Fibroblast of villous mesenchyme (primary cell): ENCODE data around the gene SLC39A9. TPM values are rescaled to one million over a fixed set of nuclear protein-coding genes. Genes with fewer than 3 reads are reported as not detected.
A peak's percentile ranks its signal among the peaks of the same experiment; 100 is the strongest.

ENCODE experiments used
- DNase-seq: peaks from one replicate; pipeline ENCODE4 v3.0.0-alpha.2; 2010; ENCODE audit warnings: low read depth
- H3K4me3 ChIP-seq: 2 replicates; pipeline ENCODE4 v1.5.1; 2011; ENCODE audit warnings: low read depth, mild to moderate bottlenecking, low read length
- total RNA-seq: library from RNA; depleted of rRNA; stranded (reverse); fragments of >200 nt; gene quantifications from 2 replicates; pipeline ENCODE4 v1.2.3, GENCODE V29; 2012
- TF ChIP-seq, protein P1 (sequence below): IDR thresholded peaks from 2 replicates; pipeline ENCODE4 v1.5.1; 2012; ENCODE audit warnings: low read depth, mild to moderate bottlenecking, low read length; ENCODE audit not compliant: insufficient read depth

Gene SLC39A9
- total RNA-seq, 1 donor = 159 TPM

DNA sequence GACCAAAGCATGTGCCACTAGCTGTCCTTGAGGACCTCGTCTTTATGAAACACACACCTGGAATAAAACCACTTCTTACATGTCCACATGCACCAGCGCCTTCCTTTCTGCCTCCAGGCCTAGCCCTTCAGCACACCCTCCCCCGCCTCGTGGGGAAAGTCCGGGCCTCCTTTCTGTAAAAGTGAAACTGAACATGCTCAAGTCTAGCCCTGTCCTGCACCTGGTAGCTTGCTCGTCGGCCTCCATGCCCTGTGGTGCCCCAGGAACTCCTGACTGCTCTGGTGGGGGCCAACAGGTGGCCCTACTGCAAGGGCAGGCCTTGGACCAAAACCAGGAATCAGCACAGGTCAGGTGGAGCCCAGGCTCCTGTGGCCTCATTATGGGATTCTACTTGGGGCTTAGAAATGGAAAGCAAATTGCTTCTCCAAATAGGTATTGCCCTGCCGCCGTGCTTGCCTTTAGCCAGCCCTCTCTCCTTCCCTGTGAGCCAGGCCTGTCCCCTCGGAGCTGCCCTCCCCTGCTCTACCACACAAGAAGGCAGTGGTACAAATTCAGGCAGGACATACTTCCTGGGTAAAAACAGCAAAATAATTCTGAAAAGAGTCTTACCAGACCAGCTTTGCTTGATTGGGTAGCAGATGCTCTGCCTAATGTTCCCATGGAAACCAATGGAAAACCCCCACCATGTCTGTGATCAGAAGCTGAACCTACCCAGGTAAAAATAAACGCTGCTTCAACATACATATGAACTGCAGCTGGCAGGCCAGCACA lies 43.9 kb upstream of the SLC39A9 start:
- H3K4me3 ChIP-seq = no peak overlapping the region
- peak; percentile 19 for DNase-seq
- TF ChIP-seq, protein P1, sequence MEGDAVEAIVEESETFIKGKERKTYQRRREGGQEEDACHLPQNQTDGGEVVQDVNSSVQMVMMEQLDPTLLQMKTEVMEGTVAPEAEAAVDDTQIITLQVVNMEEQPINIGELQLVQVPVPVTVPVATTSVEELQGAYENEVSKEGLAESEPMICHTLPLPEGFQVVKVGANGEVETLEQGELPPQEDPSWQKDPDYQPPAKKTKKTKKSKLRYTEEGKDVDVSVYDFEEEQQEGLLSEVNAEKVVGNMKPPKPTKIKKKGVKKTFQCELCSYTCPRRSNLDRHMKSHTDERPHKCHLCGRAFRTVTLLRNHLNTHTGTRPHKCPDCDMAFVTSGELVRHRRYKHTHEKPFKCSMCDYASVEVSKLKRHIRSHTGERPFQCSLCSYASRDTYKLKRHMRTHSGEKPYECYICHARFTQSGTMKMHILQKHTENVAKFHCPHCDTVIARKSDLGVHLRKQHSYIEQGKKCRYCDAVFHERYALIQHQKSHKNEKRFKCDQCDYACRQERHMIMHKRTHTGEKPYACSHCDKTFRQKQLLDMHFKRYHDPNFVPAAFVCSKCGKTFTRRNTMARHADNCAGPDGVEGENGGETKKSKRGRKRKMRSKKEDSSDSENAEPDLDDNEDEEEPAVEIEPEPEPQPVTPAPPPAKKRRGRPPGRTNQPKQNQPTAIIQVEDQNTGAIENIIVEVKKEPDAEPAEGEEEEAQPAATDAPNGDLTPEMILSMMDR = no peak

GRCh38 chr14:69355154-69355597 lies 43.3 kb upstream of the SLC39A9 start:
- no peak for DNase-seq
- no peak overlapping the region for H3K4me3 ChIP-seq
- TF ChIP-seq, protein P1 = no peak

GRCh38 chr14:69355607-69356281 lies 42.7 kb upstream of the SLC39A9 start:
- TF ChIP-seq, protein P1 = no peak
- no peak overlapping the region for H3K4me3 ChIP-seq
- peak; percentile 4 for DNase-seq

GRCh38 chr14:69356903-69357543 lies 41.5 kb upstream of the SLC39A9 start:
- TF ChIP-seq, protein P1 = no peak
- no peak for DNase-seq
- H3K4me3 ChIP-seq = no peak overlapping the region

- no peak for DNase-seq
- TF ChIP-seq, protein P1 = no peak
- no peak overlapping the region for H3K4me3 ChIP-seq
Observed at GRCh38 chr14:69357544-69358200, 40.8 kb upstream of the SLC39A9 start.

DNA sequence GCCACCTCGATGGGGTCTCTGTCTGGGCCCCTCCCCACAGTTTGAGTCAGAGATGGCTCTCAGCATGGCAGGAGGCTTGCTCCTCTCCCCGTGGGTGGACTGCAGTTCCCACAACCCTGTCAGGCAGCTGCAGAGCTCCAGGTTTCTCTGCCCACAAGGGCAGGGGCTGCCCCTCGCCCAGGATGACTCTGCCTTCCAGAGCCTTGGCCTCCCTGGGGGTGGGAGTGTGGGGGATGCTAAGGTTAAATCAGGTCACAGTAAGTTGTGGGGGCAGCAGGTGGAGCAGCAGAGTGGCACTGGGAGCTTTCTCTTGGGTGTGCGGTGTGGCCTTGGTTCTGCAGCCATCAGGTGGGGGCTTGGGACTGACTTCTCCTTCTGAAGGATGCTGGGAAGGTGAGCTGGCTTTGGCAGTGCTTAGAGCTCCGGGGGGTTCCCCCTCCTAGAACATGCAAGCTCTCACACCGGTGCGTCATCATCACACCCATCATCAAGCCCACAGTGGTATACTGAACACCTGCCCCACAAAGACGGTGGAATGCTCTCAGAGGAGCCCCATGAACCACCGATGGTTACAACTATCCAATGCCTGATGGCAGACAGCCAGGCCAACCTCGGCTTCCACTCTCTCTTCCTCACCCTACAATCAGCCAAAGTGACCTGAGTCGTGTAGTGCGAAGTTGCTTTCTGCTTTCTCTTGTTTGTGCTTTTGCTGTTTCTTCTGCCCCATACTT lies 40.1 kb upstream of the SLC39A9 start:
- TF ChIP-seq, protein P1 = no peak
- no peak for DNase-seq
- no peak overlapping the region for H3K4me3 ChIP-seq
